GM18517 (cell line): ENCODE data around the gene MTHFR.
"Not testable (repeated sequence)": the region's sequence is repeated elsewhere in the genome, so short reads cannot be mapped to it uniquely, and the experiment has no call there.

Source experiments
- ATAC-seq: cut with Tn5 transposase; IDR thresholded peaks from one replicate; pipeline ENCODE4 v1.9.1; 2021; ENCODE audit warnings: mild to moderate bottlenecking, moderate library complexity; ENCODE audit not compliant: unreplicated experiment

Gene MTHFR

DNA sequence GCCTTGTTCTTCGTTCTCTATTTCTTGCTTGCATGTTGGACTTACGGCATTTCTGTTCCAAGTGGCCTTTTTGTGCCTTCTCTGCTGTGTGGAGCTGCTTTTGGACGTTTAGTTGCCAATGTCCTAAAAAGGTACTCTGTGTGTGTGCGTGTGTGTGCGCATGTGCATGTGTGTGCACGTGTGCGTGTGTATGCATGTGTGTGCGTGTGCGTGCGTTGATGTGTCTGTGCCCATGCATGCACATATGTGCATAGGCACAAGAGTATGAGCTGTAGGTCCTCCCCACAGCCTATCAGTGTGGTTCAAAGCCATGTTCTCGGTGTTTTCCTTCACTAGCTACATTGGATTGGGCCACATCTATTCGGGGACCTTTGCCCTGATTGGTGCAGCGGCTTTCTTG lies 28.1 kb upstream of the MTHFR start:
- no peak for ATAC-seq

DNA sequence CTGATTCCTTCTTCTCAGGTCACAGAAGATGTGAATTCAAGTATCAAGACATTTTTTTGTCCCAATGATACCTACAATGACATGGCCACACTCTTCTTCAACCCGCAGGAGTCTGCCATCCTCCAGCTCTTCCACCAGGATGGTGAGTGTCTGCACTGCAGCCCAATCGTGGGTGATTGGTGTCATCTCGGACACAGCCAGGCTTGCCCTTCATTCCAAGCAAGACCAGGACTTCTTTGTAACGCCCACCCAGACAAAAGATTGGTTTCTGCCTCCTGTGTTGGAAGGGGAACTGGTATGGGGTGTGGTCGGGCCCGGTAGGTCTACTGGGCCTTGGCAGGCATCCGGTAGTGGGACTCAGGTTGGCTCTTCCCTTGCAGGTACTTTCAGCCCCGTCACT lies 27.7 kb upstream of the MTHFR start:
- no peak for ATAC-seq

DNA sequence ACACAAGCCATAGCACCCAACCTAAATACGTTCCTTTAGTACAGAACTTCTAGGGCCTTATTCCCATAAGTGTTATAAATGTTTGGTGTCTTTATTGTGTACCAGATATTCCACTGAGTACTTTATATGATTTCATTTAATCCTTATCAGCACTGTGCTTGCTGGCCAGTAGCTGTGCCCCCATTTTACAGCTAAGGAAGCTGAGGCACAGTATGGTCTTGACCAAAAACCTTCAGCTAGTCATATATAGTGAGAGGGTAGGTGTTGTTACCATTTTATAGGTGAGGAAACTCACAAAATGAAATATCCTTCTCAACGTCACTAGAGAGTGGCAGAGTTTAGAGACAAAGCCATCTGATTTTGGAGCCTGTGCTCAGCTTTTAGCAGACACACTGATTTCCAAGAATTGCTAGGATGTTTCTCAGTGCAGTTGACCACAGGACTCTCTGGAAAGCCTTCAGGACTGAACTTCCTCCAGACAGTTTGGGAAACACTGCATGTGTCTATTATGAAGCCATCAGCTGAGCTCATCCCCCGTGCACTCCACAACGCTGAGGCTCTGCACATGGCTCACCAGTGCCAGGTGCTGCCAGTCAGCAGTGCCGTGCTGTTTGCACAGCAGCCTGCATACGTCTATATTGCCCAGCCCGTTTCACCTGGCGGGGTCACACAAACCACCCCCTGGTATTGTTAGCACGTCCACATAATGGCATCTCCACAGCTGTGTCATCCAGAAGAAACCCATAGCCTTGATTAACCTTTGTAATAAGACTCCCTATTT lies 26.4 kb upstream of the MTHFR start:
- no peak for ATAC-seq

DNA sequence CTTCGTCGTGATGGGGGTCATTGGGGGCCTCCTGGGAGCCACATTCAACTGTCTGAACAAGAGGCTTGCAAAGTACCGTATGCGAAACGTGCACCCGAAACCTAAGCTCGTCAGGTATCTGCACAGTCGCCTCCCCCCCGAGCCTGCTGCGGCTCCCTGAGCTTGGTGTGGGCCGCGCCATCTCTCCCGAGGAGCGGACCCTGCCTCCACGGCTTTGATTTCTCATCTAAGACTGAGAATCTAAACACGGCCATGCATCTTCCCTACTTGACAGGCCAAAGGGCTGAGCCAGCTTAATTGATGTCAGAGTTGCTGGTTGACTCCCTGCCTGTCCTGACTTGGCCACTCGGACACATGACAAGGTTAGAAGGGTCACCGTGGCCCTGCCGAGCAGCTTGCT lies 22.7 kb upstream of the MTHFR start:
- ATAC-seq, result no peak

DNA sequence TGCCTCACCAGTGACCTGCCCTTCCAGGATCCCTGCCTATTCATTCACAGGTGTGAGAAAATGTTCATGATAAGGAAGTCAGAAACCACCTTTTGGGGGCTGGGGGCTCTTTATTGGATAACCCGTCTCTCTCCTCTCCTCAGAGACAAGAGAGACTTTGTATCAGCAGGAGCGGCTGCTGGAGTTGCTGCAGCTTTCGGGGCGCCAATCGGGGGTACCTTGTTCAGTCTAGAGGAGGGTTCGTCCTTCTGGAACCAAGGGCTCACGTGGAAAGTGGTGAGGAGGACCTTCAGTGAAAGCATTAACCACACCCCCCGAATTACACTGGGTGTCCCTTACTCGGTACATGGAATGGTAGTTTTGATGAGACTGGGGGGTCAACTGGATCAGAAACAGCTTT lies 21.2 kb upstream of the MTHFR start:
- no peak for ATAC-seq

DNA sequence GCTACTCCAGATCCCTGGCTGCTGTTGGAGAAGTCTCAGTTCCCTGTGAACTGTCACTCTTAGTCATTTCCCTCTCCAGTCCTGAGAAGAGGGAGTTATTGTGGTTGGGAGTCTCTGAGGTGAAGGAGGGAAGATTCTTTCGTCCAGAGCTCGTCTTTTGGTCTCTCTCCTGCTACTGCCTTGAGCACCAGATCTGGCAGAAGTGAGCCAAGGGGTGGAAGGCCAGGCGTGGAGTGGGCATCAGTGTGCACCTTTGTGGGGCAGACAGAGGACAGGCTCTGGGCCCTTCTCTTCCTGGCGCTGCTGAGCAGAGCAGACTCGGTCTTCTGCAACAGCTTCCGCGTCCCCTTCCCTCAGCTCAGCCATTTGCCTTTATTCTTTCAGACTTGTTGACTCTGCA lies 19.4 kb upstream of the MTHFR start:
- no peak for ATAC-seq

DNA sequence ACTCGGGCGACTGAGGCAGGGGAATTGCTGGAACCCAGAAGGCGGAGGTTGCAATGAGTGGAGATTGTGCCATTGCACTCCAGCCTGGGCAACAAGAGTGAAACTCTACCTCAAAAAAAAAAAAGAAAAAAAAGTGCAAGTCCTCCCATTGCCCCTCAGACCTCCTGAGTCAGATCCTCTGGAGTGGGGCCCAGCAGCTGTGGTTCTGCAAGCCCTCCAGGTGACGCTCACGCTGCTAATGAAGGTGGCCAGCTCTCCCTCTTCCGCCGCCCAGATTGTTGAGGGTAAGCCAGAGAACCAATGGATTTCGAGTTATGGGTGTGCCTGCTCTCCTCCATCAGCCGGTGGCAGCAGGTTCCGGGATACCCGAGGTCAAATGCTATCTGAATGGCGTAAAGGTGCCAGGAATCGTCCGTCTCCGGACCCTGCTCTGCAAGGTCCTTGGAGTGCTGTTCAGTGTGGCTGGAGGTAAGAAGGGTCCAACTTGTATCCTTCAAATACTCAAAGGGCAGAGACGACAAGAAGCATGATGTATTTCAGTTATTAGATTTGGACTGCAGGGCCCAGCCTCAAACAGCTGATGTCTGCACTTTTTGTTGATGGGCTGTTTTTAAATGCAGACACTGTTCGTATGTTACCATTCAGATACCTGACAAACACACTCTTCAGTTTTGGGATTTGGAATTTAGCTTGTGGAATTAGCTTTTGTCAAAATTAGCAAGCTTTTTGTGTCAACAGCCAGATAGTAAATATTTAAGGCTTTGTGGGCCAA lies 17.8 kb upstream of the MTHFR start:
- no peak for ATAC-seq

DNA sequence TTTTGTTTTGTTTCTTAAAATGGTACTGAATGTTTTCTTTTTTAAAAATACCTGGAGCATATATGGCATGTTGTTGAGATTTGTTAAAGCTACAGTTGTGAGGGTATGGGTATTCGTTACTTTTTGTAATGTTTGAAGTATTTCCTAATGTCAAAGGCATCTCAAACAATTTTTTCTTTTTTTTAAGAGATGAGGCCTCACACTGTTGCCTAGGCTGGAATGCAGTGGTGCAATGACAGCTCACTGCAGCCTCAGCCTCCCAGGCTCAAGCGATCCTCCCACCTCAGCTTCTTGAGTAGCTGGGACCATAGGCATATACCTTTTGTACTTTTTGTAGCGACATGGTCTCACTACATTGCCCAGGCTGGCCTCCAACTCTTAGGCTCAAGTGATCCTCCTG lies 16.3 kb upstream of the MTHFR start:
- ATAC-seq, result no peak

DNA sequence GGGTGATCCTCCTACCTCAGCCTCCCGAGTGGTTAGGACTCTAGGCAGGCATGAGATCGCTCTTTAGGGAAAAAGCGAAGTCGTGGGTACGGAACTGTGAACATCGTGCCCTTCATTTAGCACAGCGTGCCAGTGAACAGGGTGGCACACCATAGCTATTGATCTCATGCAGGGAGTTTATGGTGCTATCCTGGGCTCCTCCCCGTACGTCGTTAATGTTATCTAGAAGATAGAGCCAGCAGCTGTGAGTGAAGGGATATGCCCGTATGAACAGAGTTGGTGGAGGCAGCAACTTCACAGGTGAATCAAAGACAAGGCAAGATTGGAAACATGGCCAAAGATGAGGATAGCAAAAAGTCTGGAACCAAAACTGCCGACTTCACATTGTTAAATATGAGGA lies 11.4 kb upstream of the MTHFR start:
- ATAC-seq, result no peak

DNA sequence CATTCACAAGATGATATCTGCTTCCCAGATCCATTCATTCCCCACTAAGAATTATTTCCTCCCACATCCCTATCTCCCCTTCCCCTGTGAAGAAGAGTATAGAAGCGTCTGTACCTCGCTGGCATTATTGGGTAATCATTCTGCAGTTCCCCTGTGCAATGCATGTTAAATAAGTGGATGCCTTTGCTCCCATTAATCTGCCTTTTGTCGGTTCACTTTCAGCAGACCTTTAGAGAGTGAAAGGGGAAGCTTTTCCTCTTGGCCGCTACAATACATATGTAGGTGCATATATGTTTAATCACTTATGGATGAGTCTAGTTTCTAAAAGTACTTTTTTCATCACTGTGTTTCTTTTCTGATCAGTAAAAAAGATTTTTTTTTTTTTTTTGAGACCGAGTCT lies 7.3 kb upstream of the MTHFR start:
- no peak for ATAC-seq

DNA sequence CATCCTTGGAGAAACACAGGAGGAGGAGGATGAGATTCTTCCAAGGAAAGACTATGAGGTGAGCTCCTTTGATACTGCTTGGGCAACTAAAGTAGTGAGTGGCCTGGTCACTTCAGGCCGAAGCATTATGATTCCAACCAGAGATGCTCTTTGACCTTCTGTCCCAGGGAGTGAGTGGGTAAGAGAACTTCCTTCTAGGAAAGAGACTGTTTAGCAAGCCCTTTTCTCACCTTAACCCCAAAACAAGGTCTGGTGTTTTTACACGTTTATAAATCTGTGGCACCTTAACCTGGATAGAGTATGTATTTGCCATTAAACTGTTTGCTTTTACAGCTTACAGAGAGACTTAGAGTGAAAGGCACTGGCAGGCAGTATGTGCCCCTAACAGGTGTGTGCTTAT lies 1.4 kb upstream of the MTHFR start:
- no peak for ATAC-seq

DNA sequence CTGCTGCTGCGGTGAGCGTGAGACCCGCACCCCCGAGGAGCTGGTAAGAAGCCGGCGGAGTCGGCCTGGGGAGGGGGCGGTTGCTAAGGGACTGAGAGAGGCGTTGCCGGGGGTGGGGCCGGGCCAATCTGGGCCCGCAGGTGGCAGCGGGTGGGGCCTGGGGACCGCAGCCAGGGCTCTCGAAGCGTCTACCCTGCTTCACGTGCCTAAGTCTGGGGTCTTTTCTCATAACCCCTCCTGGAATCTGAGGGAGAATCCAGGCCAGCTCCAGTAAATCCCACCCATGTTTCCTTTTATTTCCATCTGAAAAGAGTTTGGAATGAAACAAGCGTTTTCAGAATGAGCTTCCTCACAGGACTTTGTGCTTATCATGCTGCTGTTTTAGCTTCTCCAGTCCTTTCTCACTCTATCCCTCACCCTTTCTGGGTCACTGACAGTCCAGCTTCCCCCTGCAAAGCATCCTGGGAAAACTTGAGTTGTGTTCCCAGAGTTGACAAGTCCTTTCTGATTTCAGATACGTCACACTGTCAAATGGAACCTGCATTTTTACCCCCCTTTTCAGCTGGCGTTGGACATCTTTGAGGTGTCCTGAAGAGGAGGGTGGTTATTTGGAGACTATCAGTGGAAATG lies 658 bp upstream of the MTHFR start:
- ATAC-seq, result no peak

DNA sequence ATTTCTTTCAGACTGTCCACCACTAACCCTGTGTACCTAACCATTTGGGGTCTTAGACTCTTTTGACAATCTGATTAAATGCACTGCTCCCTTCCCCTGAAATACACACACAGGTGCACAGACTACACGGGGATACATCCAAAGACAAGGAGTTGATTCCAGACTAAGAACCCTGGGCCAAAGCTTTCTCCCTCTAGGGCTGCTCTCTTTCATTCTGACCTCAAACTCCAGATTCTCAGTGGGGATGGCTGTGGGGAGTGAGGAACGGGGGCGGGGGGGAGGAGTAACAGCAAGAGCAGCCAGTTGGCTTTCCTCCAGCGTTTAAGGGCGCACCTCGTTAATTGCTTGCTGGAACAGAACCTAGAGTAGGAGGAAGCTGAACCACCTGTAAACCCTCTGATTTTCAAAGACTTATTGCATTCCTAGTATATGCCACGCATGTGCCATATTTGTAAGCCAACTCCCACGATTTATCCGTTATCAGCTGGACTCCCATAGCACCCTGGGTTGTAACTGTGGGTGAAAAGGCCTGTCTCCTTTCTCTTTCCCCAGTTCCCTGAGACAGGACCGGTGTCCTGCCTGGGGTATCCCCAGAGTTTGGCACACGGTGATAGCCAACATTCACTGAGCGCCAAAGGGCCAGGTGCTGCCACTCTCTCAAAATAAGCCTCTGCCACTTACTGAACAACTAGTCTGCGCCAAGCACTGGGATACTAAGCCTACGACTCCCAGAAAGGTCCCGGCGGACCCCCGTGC lies 920 bp downstream of the MTHFR start:
- no peak for ATAC-seq

DNA sequence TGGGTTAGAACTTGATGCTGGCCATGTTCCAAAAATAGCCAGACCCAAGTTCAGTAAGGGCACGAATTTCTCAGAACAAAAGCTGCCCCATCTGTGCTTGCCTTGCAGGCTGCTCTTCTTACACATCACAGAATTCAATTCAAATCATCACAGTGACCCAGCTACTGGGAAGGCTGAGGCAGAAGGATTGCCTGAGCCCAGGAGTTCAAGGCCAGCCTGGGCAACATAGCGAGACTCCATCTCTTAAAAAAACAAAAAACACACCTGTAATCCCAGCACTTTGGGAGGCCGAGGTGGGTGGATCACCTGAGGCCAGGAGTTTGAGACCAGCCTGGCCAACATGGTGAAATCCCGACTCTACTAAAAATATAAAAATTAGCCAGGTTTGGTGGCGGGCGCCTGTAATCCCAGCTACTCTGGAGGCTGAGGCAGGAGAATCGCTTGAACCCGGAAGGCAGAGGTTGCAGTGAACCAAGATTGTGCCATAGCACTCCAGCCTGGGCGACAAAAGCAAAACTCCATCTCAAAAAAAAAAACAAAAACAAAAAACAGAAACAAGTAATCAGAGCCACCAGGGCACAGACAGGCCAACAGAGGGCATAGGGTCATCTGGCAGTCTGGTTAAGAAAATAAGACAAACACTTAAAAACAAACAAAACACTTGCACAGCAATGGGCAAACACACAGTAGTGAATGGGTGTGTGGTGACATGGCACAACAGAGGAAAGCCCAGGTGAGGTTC lies 1.7 kb downstream of the MTHFR start:
- ATAC-seq, result not testable (repeated sequence)

DNA sequence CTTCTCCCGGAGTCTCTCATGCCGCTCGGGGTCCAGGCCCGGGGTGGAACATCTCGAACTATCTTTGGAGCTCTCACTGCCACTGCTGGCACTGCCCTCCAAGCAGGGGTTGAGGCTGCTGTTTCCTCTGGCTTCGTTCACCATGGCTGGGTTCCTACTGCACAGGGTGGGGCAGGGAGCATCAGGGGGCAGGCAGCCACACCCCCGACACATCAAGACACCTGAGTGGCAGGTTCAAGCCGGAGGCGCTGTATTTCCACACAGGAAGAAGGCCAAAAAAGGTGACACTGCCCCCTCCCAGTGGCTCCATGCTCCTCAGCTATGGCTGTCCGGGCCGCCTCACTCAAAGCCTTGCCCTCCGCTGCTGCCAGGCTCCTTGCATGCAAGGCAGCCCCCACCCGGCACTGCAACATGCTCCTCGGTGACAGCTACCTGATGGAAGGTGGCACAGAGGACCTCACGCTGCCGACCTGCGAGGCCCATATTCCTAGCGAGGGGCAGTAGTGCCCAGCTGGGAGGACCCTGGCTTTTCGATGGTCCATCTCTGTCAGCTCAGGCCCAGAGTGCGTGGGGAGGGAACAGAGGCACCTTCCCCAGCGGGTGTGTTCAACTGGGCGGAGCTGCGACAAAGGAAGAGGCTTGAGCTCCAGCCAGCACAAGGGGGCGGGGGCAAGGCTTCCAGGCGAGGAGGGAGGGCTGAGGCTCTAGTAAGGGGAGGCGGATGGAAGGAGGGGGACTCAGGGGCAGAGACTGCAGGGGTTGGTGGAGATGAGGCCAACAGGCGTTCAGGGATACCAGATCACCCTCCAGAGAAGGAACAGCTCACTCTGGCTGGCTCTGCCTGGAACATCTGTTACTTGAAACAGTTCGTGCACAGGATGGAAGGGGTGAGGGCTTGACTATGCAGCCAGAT lies 2.5 kb downstream of the MTHFR start:
- ATAC-seq, result no peak

DNA sequence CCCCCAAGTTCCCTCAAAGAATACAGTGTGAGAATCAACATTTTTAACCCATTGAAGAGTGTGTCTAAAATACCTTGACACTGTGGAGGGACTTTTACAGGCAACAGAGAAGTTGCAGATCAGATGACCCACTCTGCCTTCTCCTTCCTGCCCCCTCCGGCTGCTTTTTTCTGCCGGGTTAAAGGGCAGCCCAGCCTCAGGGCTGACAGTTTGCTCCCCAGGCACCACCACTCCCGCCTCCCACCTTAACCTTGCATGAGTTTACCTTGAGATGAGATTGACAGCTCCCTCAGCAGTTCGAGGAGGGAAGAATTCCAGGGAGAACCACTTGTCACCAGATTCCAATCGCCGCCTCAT lies 3.2 kb downstream of the MTHFR start:
- no peak for ATAC-seq

DNA sequence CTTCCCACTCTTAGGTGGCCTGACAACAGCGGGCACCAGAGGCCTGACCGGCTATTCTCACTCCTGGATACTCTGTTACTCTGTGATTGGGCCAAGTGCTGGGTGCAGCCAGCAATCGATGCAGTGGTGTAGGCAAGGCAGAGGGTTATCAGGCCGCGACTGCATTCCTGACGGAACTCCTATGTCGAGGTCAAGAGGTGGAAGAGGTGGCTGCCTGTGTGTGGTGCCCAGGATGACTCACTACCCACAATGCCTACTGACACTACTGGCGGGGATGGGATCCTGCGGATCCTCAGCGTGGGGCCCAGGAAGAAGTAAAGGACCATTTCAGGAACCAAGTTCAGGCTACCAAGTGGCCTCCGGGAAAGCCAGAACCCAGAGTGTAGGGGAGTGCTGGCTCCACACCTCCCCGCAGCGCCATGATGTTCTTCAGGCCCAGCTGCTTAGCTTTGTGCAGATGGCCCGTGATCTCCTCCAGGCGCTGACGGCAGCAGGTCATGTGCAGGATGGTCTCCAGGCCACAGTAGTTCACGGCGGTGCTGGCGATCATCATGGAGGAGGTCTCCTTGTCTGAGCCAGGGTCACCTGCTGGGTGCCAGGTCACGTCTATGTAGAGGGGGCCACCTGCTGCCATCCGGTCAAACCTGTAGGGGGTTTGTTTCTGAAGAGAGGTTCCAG lies 4.9 kb downstream of the MTHFR start:
- ATAC-seq, result no peak

DNA sequence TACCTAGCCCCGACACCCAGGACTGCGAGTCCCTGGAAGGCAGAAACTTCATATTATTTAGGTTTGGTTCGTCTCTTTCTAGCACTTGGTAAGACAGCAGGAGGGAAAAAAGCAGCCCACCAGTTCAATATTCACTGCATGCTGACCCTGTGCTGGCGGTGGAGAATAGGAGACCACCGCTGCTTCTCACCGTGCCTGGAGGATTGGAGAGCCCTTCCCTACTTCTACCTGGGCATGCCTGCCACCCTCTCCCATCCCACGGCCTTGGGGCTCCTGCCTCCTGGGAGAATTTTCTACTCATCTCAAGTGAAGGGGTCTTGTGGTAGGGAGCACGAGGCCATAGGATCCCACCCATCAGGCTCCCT lies 5.4 kb downstream of the MTHFR start:
- no peak for ATAC-seq

DNA sequence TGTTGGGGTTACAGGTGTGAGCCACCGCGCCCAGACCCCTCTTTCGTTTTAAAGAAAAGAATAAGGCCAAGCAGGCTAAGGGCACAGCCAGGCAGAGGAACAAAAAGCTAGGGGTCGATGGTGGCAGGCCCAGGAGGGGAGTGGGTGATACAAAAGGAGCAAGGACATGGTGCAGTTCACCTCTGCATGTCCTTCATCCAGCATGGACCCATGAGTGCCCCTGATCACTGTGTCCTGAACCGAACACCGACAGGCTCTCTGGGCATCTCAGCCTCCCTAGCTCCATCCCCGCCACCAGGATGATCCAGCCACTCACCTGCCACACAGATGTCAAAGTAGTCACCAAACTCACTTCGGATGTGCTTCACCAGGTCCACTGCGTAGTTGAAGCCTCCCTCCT lies 5.9 kb downstream of the MTHFR start:
- ATAC-seq, result no peak
